Measurements from ENCODE around the gene B4GAT1. TPM values are rescaled to one million over a fixed set of nuclear protein-coding genes. Genes with fewer than 3 reads are reported as not detected.

The B4GAT1 gene
- total and polyA plus RNA-seq, 2 of the 4 experiments (the other 2 are of a cell fraction), result 10.6 to 18.4 TPM

- TF ChIP-seq, protein P1, sequence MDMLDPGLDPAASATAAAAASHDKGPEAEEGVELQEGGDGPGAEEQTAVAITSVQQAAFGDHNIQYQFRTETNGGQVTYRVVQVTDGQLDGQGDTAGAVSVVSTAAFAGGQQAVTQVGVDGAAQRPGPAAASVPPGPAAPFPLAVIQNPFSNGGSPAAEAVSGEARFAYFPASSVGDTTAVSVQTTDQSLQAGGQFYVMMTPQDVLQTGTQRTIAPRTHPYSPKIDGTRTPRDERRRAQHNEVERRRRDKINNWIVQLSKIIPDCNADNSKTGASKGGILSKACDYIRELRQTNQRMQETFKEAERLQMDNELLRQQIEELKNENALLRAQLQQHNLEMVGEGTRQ (IDR thresholded peaks at IDR 0.05; ENCODE audit: low read depth, low read length), result no peak
These were observed 6.6 kb downstream of the B4GAT1 start (continued) for GRCh38 chr11:66340596-66341501.

GRCh38 chr11:66339686-66340483 is 7.5 kb downstream of the B4GAT1 start:
- Histone ChIP-seq H2BK5ac (ENCODE audit: low read depth, low read length, poor library complexity, severe bottlenecking) (no peak overlapping the region), H4K8ac (ENCODE audit: low read depth in 2 of 2, low read length in 2 of 2) (no peak overlapping the region), H3K4me3 (ENCODE audit: insufficient read depth, low read depth, low read length) (no peak overlapping the region), H3K27me3 (ENCODE audit: control insufficient read depth, insufficient read depth, low read length) (no peaks in the 10 kb centered on the region), H4K91ac (ENCODE audit: insufficient read depth, low read depth, low read length) (no peak overlapping the region), H3K36me3 (ENCODE audit: control insufficient read depth, insufficient read depth, low read length) (peaks cover 27% of the 10 kb centered on the region), H2BK15ac (ENCODE audit: low read depth, low read length) (no peak overlapping the region), H3K14ac (replicated peaks; ENCODE audit: low read depth, low read length) (no peak overlapping the region), H3K56ac (ENCODE audit: extremely low read depth, insufficient read depth, low read length) (no peak overlapping the region), H3K18ac (ENCODE audit: low read depth, low read length) (no peak overlapping the region), H3K9ac (ENCODE audit: low read depth, low read length) (no peak overlapping the region), H2BK120ac (ENCODE audit: low read depth, low read length) (no peak overlapping the region), H3K4me1 (ENCODE audit: control insufficient read depth, insufficient read depth, low read length) (peaks cover 20% of the 10 kb centered on the region), H3K9me3 (ENCODE audit: control insufficient read depth, insufficient read depth, low read length) (no peaks in the 10 kb centered on the region), H3K27ac (ENCODE audit: insufficient read depth, low read length) (no peak overlapping the region), H3K23ac (ENCODE audit: low read depth, low read length) (no peak overlapping the region), H4K20me1 (ENCODE audit: insufficient read depth, low read length) (peaks cover 30% of the 10 kb centered on the region), H2AK9ac (replicated peaks; ENCODE audit: low read depth, low read length, poor library complexity) (no peak overlapping the region), H3K9me1 (ENCODE audit: insufficient read depth, low read length) (no peaks in the 10 kb centered on the region), H3K4me2 (ENCODE audit: low read depth, low read length) (no peak overlapping the region), H4K5ac (ENCODE audit: low read depth, low read length) (no peak overlapping the region), H3K79me1 (ENCODE audit: low read depth in 1 of 2, low read length in 2 of 2) (peaks cover 25 to 59% of the 10 kb centered on the region in 2 experiments; a peak in 3 of 4 replicates), H2AK5ac (ENCODE audit: low read depth, low read length) (no peak overlapping the region), H2AFZ (replicated peaks; ENCODE audit: low read length, poor library complexity) (no peak overlapping the region), H3K4ac (ENCODE audit: low read depth, low read length) (no peak overlapping the region), H2BK20ac (ENCODE audit: low read depth, low read length) (no peak overlapping the region)
- in situ Hi-C loops (cut with MboI; ENCODE audit: low sequenced_read_pairs), result no loop called here
- intact Hi-C loops (cut with micrococcal nuclease), result no loop called here
- BruUV-seq (replicated peaks), result no TSS peak
- CTCF ChIA-PET, result no interaction called here
- DNase-seq, result no peak
- 93% methylated on average over 10 of the region's 14 CpGs; no CpG with 5 or more reads in 1 of the 2 experiments for WGBS, 2 experiments (ENCODE audit: extremely low coverage in 2 of 2, insufficient read length in 1 of 2)
- TF ChIP-seq CTCF (conservative IDR thresholded peaks at IDR 0.05; ENCODE audit: low read depth, low read length), result no peak
- dilution Hi-C loops (cut with HindIII; ENCODE audit: low sequenced_read_pairs, unreplicated experiment), result no loop called here
- POLR2A ChIA-PET (ENCODE audit: unreplicated experiment), result no interaction called here
- ATAC-seq (ENCODE audit: low read depth), result no peak
